ENCODE measurements around the gene GSAP.

Gene GSAP

DNA sequence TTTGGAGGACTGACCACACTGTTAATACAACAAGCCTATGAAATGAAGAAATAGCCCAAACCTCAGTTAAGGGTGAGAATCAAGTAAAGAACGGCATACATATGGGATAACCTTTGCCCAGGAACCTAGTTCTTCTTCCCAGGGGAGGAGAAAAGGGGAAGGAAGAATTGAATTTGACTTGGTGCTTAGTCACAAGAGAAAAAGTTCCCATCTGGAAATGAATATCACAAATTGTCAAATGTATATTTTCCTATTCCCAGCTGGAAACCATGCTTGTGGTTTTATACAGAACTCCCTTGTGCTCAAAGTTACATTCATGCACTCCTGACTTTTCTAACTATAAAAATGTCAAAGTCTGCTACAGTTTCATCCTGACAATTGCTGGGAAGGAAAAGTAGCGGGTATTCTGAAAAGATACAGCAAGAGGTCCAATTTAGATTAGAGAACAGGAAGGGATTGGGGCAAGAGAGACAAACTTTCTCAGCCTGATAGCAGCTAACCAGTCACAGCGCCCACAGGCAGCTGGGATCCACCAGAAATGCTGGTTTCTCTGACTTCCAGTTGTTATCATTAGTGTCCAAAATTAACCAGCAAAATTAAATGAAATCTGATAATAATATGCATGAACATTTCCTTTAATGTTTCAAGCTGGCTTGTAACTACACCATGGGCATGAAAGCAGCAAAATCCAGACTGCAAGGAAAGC lies 18.6 kb upstream of the GSAP start:
- no peak for DNase-seq (ENCODE audit: low read depth)

GRCh38 chr7:77433901-77434300 lies 17.8 kb upstream of the GSAP start:
- DNase-seq (ENCODE audit: low read depth) = no peak

DNA sequence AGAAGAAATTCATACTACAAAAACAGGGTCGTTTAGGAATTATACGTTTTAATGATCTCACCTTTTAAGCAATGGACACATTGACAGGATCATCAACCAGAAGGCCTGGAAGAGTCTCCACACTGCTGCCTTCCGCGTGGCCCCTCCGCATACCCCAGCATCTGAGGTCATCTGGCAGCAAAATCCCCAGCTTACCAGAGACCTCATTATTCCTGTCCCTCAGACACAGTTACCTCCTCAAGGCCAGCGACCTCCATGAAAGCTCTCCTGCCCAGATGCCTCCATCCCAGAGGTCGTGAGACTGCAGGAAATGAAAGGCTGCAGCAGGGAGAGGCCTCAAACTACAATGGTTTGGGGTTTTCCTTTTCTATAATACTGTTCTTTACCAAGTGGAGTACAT lies 14.8 kb upstream of the GSAP start:
- DNase-seq (ENCODE audit: low read depth) = no peak

- DNase-seq (ENCODE audit: low read depth) = no peak
Observed at GRCh38 chr7:77428777-77429231, 12.7 kb upstream of the GSAP start.

DNA sequence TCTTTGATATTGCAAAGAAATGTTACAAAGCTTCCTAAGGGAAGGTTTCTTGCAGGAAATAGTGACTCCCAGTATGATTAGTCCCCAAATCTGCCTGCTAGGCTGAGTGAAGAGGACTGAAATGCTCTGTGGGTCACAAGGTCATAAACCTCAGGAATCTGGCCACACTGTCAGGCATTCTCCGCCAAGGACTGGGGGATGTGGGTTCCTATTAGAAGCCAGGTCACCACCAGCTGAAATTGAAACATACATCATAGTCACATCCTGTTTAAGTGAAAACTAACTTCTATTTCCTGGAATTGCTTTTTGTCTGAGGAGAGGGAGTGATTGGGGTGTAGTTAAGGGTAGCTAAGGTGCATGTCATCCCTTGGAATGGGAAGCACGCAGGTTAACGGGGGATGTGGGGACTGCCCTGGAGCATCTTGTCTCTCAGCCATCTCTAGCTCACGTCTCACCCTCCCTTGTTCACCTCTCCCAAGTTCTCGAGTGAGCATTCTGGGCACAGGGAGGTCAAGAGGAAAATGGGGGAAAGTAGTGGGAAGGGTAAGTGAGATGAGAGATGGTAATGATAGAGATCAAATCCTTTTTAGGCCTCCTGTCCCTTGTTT lies 12.0 kb upstream of the GSAP start:
- DNase-seq (ENCODE audit: low read depth) = no peak

DNA sequence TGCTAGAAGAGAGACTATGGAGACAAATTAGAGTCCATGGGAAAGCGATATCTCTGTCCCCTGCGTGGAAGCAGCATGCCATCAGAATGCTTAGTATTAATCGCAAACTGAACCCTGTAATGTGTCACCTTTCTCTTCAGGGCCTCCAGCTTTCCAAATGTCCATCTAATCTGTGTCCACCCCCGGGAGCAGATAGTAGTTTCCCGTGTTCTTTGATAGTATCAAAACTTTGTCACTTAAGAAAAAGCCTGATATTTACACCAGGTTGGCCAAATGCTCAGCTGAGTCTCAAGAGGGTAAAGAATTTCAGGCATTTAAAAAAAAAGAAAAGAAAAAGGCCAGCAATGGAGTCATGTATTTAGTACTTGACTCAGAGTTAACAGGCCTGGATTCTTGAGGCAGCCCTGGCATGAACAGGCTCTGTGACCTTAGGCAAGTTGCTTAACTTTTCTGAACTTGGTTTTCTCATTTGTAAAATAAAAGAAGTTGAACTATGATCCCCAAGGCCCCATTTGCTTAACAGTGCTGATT lies 10.4 kb upstream of the GSAP start:
- DNase-seq (ENCODE audit: low read depth) = no peak

DNA sequence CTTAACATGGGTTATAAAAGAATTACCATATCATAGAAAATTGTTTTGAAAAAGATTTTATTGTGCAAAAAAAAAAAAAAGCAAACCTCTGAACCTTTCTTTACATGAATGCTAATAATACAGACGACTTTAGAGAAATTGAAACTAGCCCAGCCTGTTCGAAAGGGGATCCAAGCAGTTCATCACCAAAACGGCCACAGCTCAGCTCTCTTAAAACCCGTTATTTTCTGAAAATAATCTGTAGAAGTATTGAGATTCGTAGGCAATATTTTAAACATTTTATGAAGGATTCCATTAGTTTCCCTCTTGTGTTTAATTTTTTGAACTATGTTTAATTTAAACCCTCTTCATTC lies 9.9 kb upstream of the GSAP start:
- DNase-seq (ENCODE audit: low read depth) = no peak

DNA sequence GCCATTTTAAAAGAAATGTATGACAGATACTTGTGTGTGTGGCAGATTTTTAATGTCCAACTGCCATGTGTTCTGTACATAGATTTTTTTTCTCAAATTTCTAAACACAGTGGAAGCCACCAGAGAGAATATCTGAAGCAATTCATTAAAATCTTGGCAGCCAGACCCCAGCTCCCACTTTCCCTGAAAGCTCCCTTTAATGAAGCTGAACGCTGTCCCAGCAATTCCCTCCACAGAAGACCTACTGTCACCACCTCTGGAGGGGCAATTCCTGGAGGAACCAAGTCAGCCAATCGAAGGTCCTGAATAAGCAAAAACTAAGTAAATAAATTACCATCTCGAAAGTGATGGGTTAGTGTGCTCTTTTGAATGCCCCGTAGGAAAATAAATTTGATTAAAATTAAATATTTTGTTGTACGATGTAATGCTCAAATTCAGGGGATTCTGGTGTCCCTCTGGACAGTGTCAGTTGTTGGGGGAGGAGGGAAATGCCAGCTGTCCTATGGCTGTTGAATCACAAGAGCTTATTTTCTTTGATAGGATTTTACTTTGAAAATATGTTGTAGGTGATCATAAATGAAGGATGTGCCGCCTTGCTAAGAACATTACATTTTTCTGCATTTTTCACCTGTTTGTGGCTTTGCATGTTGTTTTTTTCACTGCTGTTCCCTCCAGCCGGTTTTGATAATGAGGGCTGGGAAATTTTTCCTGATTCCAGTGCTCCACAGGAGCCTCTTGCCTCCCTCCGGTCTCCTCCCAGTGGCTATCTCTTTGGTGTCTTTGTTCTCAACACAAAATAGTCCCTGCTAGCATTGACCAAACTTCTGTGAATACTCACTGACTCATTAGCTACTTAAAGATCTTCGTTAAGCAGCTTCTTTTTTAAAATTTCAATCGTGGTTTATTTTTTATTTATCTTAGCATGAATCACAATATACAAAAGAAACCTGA lies 9.2 kb upstream of the GSAP start:
- no peak for DNase-seq (ENCODE audit: low read depth)

GRCh38 chr7:77422500-77422899 lies 6.4 kb upstream of the GSAP start:
- DNase-seq (ENCODE audit: low read depth) = no peak

GRCh38 chr7:77420986-77421672 lies 5.0 kb upstream of the GSAP start:
- no peak for DNase-seq (ENCODE audit: low read depth)

DNA sequence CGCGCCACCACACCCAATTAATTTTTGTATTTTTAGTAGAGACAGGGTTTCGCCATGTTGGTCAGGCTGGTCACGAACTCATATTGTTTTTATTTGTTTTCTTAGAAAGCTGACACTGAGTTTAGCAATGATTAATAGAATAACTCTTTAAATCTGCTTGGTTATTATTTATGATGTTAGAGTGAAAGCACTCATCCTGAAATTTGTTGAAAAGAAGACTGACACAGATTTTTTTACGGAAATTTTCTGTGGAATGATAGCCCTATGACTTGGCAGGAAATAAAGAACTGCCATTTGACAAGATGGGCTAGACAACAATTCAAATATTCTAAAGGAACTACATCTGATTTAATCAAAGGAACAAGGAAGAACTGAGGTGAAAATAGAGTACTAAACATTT lies 4.3 kb upstream of the GSAP start:
- no peak for DNase-seq (ENCODE audit: low read depth)

- DNase-seq (ENCODE audit: low read depth) = no peak
Observed at GRCh38 chr7:77419102-77419501, 3.0 kb upstream of the GSAP start.

DNA sequence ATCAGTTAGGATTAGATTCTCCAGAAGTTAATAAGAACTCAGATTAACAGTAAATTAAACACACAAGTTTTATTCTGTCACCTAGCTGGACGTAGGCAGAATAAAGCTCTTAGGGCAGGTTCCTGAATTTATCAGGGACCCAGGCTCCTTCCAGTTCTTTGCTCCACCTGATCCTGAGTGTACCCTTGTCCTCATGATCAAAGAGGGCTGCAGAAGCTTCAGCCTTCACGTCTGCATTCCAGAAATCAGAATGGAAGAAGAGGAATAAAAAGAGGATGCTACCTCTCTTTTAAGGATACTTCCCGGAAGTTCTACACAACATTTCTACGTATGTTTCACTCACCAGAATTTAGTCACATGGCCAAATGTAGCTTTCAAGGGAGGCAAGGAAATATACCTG lies 1.7 kb upstream of the GSAP start:
- DNase-seq (ENCODE audit: low read depth) = no peak

DNA sequence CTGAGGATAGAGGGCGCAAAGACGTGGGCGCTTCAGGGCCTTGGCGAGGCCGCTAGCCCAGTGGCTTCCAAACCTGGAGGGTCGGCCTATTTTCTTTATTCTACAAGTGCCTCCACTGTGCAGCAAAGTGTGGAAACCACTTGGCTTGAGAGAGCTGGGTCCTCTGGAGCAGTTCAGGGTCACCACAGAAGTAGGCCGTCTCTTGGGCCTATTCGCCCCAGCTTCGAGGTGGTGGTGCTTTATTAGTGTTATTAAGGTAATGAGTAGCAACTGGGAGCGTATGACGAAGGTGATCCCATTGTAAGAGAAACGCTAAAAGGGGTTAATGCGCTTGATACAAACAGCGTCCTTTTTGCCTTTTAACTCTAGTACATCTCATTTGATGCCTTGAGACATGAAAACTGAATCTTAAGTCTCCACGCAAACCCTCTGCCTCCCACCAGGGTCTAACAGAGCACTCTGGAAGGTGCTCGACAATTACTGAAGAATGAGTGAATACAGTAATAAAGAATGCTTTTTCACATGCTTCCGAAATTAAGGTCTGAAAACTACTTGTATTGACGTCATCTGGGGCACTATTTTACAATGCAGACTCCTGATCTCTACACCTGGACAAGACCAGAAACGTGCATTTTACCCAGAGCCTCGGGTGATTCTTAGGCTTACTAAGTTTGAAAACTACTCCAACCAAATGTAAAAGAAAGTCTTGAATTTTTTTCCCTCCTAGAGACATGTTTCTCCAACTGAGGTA lies 647 bp upstream of the GSAP start:
- DNase-seq (ENCODE audit: low read depth) = no peak

GRCh38 chr7:77415476-77415822 lies 700 bp downstream of the GSAP start:
- no peak for DNase-seq (ENCODE audit: low read depth)

GRCh38 chr7:77413861-77414424 lies 2.2 kb downstream of the GSAP start:
- no peak for DNase-seq (ENCODE audit: low read depth)

- DNase-seq (ENCODE audit: low read depth) = no peak
Observed at GRCh38 chr7:77413128-77413527, 3.0 kb downstream of the GSAP start.

DNA sequence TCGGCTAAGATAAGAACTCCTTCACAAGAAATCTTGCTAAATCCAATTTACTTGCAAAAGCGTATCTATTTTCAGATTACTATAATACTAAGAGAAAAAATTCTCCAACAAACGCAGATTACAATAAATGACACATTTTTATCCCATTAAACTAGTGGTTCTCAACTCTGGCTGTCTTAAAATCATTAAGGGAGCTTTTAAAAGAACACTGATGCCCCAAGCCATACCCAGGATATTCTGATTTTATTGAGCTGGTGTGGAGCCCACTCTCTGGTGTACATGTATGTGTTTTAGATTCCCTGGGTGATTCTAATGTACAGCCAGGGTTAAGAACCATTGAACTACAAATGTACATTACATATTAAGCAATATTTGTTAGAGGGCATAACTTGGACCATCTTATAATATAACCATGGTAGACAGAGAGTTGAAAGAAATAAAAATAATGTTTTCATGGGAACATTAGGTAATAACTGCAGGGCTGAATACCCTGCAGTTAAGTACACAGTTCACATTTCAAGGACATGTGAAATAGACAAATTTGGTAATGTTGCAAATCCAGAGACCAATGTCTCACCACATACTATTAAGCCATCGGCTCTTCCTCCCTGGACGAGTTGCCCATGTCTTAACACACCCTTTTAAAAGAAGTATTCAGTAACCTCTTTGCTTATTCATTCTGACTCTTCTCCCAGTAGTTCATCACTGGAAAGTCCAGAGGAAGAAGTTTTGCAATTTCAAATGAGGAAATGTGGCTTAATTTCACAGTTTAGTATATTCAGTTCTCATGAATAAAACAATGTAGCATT lies 6.2 kb downstream of the GSAP start:
- DNase-seq (ENCODE audit: low read depth) = no peak

GRCh38 chr7:77409005-77409738 lies 7.0 kb downstream of the GSAP start:
- DNase-seq (ENCODE audit: low read depth) = no peak

DNA sequence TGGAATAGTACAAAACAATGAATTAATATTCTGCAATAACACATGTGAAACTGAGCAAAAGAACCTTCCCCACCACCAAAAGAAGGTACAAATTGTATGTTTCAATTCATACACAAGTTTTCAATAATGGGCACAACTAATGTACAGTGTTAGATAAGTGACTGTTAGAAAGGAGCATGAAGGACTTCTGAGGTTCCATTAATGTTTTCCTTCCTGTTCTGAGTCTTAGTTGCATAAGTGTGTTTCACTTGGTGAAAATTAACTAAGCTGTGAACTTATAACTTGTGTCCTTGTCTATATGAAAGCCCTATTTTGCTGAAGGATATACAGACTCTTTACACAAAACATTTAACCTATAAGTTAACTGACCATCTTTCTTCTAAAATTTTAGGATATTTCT lies 8.2 kb downstream of the GSAP start:
- DNase-seq (ENCODE audit: low read depth) = no peak
